D721Med (cell line): Measurements from ENCODE around the gene SPEG.

Source experiments
- DNase-seq: peaks from one replicate; pipeline ENCODE4 v3.0.0; 2011; ENCODE audit warnings: low spot score; ENCODE audit not compliant: insufficient read length
- FAIRE-seq: peaks from 2 replicates; lab custom pipeline; 2011; peaks lifted over from hg19 to GRCh38; lab: Jason Lieb, UNC
- CTCF ChIP-seq: IDR thresholded peaks from 2 replicates; pipeline ENCODE4 v1.5.1; 2012; ENCODE audit warnings: mild to moderate bottlenecking, control low read depth; ENCODE audit not compliant: insufficient read depth; ENCODE audit errors: missing control alignments

The SPEG gene

DNA sequence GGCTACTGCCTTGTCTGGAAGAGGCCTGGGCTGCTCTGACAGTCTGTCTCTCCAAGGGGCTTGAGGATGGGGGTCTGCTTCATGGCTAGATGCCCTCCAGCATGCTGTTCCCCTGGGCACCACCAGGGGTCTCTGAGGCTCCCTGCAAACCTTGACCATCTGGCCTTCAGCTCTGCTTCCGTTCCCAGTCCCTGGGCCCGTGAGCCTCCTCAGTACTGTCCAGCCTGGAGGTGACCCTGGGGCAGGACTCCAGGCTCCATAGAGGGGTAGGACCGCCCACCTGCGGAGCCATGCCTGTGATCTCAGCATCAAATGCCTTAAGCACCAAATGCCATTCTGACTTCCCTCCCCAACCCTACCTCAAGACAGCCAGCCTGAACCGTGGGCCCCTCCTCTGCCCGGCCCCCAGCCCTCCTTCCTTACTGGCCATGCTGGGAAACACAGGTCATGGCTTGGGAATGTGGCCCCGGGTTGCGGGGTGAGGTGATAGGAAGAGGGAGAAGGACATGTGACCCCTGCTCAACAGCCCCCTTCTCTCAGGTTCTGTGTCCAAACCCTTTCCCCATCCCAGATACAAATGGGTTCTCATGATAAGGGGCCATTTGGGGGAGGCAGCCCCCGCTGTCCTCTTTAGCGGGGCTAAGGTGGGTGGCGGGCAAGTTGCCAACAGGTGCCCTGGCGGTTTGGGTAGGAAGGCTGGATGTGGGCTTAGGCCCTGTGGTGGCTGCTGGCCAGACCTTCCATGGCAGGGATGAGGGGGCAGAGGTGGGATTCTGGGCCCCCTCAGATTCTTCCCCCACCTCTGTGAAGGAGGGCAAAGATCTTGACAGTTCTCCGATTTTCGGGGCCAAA, 25.0 kb downstream of the SPEG start:
- peak; percentile 96 for DNase-seq
- no peak for FAIRE-seq
- TF ChIP-seq CTCF: peak; percentile 76

DNA sequence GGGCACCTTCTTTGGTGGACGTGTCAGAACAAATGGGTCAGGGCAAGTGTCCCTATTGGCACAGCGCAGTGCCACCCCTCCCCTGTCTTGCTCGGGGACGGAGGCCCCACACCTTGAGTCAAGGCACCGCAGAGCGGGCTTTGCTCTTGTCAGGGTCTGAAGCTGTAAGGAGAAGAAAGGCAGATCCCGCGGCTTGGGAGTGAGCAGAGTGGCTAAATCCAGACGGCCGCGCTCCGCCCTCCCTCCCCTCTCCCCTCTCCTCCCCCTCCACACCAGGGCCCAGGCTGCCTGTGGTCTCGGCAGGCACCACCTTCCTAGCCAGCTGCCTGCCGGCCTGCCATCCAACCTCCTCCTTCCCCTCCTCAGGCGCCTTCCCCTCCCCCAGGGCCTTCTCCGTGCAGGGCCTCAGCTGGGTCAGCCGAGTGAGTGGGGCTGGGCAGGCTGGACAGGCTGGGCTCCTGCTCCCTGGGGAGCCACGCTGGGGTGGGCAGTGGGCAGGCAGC, 25.8 kb downstream of the SPEG start:
- no peak for TF ChIP-seq CTCF
- DNase-seq (no peak), FAIRE-seq (no peak)

GRCh38 chr2:219461047-219461514, 26.4 kb downstream of the SPEG start:
- no peak for DNase-seq
- TF ChIP-seq CTCF: no peak
- no peak for FAIRE-seq

DNA sequence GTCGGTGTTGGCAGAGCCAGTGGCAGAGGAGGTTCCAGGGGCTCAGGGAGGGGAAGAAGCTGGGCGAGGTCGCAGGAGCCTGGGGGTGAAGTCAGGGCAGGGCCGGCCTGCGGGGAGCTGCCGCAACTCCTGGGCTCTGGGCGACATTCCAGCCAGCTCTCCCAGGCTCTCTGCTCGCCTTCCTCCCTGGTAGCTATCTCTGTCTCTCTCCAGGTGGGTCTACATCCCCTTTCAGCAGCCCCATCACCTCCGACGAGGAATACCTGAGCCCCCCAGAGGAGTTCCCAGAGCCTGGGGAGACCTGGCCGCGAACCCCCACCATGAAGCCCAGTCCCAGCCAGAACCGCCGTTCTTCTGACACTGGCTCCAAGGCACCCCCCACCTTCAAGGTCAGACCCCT, 27.0 kb downstream of the SPEG start:
- FAIRE-seq (no peak), DNase-seq (no peak)
- no peak for TF ChIP-seq CTCF

DNA sequence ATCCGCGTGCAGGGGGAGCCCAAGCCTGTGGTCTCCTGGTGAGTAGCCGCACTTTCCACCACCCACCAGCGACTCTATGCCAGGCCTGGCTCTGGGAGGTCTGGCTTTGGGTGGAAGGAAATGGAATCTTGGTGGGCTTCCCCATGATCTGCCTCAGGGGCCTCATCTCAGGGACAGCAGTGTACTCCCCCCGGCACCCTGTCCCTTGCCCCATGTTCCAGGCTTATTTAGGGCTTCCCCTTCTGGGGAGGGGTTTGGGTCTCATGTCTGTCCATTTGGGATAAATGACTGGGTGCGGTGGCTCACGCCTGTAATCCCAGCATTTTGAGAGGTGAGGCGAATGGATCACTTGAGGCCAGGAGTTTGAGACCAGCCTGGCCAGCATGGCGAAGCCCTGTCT, 27.7 kb downstream of the SPEG start:
- TF ChIP-seq CTCF: no peak
- FAIRE-seq (no peak), DNase-seq (no peak)

DNA sequence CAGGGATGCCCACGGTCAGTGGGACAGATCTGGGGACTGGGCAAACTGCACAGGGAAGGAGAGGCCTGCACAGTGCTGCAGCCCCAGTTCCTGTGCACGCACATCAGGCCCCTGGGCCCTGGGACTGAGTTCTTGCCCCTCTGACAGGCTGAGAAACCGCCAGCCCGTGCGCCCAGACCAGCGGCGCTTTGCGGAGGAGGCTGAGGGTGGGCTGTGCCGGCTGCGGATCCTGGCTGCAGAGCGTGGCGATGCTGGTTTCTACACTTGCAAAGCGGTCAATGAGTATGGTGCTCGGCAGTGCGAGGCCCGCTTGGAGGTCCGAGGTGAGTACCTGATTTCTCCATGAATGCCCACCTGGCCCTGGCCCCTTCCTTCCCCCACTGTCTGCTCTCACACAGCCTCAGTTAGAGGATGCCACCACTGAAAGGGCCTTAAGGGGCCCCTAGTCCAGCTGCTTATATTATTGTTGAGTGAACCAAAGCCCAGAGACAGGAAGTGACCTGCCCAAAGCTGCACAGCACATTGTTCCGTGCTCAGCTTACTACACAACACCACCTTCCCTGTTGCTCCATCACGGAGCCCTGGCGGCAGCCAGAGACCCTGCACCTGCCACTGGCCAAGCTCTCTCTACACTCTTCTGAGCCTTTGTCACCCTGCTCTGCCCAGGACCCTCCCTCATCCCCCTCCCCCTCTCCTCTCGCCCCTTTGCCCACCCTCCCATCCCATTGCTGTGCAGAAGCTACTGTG, 29.8 kb downstream of the SPEG start:
- no peak for TF ChIP-seq CTCF
- DNase-seq: no peak
- FAIRE-seq: no peak
